GM10266 (cell line): ENCODE measurements around the gene PGAP6.
A peak's percentile ranks its signal among the peaks of the same experiment; 100 is the strongest.
"Not testable (repeated sequence)": the region's sequence is repeated elsewhere in the genome, so short reads cannot be mapped to it uniquely, and the experiment has no call there.

Experiments
- DNase-seq: peaks from one replicate; pipeline ENCODE4 v3.0.0; 2012; ENCODE audit errors: extremely low spot score
- TF ChIP-seq, protein P1 (sequence below): IDR thresholded peaks from 2 replicates; pipeline ENCODE4 v1.5.1; 2012; ENCODE audit warnings: mild to moderate bottlenecking, low read depth; ENCODE audit not compliant: control insufficient read depth, insufficient read depth; ENCODE audit errors: missing control alignments

Gene PGAP6

DNA sequence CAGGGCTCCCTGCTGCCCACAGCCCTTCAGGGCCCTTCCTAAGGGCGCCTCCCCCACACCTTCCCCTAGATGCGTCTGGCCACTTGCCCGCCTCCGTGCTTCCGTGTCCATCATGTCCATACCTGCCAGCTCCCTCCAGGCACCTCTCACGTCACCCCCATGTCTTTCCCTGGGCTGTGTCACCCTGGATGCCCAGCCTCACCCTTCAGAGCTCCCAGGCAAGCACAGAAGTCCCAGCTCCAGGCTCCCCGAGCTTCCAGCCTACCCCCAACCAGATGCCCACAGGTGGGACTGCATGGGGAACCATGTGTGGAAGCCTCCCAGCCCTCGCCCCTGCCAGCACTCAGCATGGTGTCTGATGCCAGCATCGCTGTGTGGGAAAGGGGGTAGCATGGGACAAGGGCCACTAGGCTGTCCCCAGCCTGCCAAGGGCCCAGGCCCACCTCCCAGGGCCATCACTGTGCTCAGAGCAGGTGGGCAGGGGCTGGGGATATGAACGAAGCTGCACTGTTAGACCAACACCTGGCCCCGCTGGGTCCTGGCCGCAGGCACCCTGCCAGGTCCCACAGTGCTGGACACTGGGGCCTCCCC, 27.4 kb downstream of the PGAP6 start:
- no peak for DNase-seq
- TF ChIP-seq, protein P1, sequence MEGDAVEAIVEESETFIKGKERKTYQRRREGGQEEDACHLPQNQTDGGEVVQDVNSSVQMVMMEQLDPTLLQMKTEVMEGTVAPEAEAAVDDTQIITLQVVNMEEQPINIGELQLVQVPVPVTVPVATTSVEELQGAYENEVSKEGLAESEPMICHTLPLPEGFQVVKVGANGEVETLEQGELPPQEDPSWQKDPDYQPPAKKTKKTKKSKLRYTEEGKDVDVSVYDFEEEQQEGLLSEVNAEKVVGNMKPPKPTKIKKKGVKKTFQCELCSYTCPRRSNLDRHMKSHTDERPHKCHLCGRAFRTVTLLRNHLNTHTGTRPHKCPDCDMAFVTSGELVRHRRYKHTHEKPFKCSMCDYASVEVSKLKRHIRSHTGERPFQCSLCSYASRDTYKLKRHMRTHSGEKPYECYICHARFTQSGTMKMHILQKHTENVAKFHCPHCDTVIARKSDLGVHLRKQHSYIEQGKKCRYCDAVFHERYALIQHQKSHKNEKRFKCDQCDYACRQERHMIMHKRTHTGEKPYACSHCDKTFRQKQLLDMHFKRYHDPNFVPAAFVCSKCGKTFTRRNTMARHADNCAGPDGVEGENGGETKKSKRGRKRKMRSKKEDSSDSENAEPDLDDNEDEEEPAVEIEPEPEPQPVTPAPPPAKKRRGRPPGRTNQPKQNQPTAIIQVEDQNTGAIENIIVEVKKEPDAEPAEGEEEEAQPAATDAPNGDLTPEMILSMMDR, result no peak

DNA sequence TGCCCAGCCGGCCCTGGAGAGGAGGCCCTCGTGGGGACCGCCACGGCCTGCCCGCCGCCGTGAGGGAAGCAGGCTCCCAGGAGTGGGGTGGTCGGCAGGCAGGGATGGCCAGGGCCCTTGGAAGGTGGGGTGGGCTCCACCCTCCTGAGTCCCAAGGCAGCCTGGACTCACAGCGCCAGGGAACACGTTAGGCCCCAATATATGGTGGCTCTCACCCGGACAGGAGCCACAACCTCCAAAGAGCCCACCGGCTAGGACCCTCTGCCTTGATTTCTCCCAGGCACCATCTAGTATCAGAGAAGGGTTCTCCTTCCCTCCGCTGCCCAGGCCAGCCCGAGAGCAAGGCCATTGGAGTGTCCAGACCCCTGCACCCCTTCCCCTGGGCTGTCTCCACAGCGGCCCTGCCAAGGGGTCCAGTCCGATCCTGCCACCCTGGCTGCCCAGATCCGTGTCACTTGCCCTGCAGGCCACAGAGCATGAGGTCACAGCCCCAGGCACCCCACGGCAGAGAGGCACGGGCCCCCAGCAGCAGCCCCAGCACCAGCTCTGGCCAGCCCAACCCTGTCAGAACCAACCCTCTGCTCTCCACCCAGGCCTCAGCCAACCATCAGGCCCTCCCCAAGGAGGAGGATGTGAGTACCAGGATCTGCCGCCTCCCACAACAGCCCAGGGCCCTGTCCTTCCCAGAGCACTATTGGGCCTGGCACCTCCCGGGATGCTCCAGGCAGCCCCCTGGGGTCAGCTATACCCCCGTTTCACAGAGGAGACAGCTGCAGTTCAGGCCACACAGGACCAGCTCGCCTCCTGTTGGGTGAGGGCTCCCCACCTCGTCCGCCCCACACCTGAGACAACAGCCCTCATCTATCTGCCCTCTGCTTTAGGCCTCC, 28.1 kb downstream of the PGAP6 start:
- DNase-seq, result no peak
- TF ChIP-seq, protein P1, result no peak

DNA sequence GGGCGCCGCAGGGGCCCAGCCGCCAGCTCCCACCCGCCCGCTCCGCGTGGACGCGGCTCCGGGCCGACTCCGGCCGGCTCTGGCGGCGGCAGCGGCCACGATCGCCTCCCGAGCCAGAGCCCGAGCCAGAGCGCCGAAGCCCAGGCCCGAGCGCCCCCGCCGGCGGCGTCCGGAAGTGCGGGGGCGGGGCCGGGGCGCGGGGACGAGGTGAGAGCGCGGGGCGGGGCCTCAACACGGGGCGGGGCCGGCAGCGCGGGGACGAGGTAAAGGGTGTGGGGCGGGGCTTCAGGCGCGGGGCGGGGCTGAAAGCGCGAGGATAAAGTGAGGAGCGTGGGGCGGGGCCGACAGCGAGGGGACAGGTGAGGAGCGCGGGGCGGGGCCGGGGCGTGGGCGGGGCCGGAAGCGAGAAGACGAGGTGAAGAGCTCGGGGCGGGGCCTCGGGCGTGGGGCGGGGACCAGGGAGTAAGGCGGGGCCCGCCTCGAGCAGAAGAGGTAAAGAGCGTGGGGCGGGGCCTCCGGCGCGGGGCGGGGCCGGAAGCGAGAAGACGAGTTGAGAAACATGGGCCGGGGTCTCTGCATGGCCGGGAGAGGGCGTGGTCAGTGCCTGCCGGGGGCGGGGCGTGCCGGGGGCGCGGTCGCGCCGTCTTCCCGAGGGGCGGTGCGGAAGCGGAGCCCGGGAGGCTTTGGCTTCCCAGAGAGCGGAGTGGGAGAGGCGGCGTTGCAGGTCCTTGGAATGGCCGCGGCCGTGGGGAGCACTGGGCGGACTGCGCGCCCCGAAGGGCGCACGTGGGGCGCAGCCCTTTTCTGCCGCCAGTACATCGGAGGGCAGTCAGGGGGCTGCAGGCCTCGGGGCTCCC, 29.0 kb downstream of the PGAP6 start, which contains the start of gene AXIN1:
Gene AXIN1, minus strand, starts transcription at position 177 of the 857 bp plus-strand sequence. CDS start 5,698 bp downstream, outside the sequence.
- peak; percentile 100 for DNase-seq
- TF ChIP-seq, protein P1, result peak; percentile 64

DNA sequence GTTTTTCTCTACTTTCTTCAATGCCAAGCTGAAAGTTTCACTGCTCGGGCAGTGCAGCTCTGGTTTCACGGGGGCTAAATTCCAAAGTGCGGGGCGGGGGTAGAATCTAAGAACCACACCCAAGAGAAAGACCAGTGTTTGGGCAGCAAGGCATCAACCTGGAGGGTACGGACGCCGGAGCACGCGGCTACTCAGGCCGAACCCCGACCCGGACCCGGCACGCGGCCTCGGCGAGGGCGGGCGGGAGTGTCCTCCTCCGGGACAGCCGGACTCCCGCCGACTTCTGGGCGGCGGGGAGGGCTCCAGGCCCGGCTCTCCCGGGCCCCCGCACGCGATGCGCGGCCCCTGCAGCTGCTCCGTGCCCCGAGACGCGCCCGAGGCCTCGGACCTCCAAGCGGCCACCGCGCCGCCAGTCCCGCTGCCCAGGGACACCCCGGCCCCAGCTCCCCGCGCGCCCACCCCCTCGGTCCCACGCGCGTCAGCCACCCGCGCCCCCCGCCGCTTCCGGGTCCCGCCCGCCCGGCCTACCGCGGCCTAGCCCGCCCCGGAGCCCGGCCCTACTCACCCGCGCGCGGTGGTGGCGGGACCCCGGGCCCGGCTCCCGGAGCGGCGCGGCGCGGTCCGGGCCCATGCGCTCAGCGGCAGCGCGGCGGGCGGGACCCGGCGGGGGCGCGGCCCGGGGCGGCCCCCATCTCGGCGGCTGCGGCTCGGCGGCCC, 29.8 kb downstream of the PGAP6 start:
- no peak for DNase-seq

DNA sequence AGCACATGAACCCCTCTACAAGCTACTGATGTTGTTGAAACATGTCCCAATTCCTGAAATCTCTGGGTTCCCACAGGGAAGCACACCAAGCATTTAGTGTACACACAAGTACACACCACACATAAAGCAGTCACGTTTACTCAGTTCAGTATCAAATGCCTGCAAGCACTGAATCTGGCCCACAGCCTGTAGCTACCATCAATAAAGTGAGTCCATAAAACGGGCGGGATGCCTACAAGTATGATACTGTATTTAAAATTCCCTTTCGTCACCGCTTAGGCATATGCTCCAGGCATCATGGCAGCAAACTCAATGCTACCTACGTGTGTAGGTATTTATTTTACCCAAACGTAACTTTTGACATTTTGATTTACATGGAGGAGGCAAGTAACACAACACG, 31.6 kb downstream of the PGAP6 start:
- TF ChIP-seq, protein P1, result no peak
- DNase-seq, result no peak

More for the DNA sequence above, 29.8 kb downstream of the PGAP6 start:
- TF ChIP-seq, protein P1, result no peak

DNA sequence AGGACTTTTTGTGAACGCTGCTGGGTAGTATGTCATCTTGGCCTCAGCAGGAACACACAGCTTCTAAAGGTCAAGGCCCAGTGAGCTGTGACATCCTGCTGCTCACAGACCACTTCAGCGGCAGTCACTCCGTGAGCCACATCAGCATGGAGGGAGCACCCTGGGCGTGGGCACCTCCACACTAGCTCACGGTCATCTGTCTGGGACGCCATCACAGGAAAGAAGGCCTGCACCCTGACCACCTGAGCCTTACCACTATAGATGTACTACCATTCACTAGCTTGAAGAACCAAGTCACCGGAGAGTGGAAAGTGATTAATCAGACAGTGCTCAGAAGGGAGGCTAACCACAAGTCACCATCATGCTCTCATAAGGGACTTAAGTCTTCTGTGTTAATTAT, 32.6 kb downstream of the PGAP6 start:
- TF ChIP-seq, protein P1, result no peak
- DNase-seq, result peak; percentile 71

DNA sequence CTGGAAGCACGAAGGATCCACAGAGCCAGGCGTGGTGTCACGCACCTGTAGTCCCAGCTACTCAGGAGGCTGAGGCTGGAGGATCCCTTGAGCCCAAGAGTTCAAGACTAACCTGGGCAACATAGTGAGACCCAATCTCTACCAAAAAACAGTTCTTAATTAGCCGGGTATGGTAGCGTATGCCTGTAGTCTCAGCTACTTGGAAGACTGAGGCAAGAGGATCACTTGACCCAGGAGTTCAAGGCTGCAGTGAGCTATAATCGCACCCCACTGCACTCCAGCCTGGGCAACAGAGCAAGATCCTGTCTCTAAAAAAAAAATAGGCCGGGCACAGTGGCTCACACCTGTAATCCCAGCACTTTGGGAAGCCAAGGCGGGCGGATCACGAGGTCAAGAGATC, 33.3 kb downstream of the PGAP6 start:
- DNase-seq, result not testable (repeated sequence)
